ENCODE measurements around the gene SMU1. TPM values are rescaled to one million over a fixed set of nuclear protein-coding genes. Genes with fewer than 3 reads are reported as not detected.

SMU1 gene
- total RNA-seq, 4 donors from 2014 or later, result 9.3 to 17.3 (median 10.9) TPM

- Histone ChIP-seq H3K9me3 (no peaks in the 10 kb centered on the region), H3K36me3 (peaks cover 0 to 27% (median 0%) of the 10 kb centered on the region in 3 donors), H3K27me3 (no peaks in the 10 kb centered on the region), H3K27ac (no peak overlapping the region), H3K4me1 (no peaks in the 10 kb centered on the region), H3K4me3 (no peak overlapping the region)
- TF ChIP-seq POLR2A (IDR thresholded peaks at IDR 0.05), result no peak
- no peak for TF ChIP-seq CTCF (IDR thresholded peaks at IDR 0.05)
- no peak for DNase-seq
These were observed 32.6 kb upstream of the SMU1 start for GRCh38 chr9:33109097-33109496.

GRCh38 chr9:33108472-33108871, 32.0 kb upstream of the SMU1 start:
- TF ChIP-seq CTCF (IDR thresholded peaks at IDR 0.05) (no peak), POLR2A (IDR thresholded peaks at IDR 0.05) (no peak)
- no peak for DNase-seq
- H3K27ac ChIP-seq, result no peak overlapping the region
- H3K4me3 ChIP-seq, result no peak overlapping the region
- H3K27me3 ChIP-seq, result no peaks in the 10 kb centered on the region
- H3K4me1 ChIP-seq, result no peaks in the 10 kb centered on the region
- no peaks in the 10 kb centered on the region for H3K9me3 ChIP-seq
- H3K36me3 ChIP-seq, result peaks cover 0 to 21% (median 0%) of the 10 kb centered on the region in 3 donors

- peak overlapping the region in 2 of 4 donors; percentile 27 to 29 for H3K27ac ChIP-seq
- TF ChIP-seq POLR2A (IDR thresholded peaks at IDR 0.05) (no peak), CTCF (IDR thresholded peaks at IDR 0.05) (no peak)
- H3K36me3 ChIP-seq, result peaks cover 0 to 14% (median 0%) of the 10 kb centered on the region in 3 donors
- no peaks in the 10 kb centered on the region for H3K27me3 ChIP-seq
- H3K4me3 ChIP-seq, result no peak overlapping the region
- DNase-seq, result no peak
- H3K4me1 ChIP-seq, result no peaks in the 10 kb centered on the region
- no peaks in the 10 kb centered on the region for H3K9me3 ChIP-seq
These were observed 31.3 kb upstream of the SMU1 start for GRCh38 chr9:33107762-33108161.

DNA sequence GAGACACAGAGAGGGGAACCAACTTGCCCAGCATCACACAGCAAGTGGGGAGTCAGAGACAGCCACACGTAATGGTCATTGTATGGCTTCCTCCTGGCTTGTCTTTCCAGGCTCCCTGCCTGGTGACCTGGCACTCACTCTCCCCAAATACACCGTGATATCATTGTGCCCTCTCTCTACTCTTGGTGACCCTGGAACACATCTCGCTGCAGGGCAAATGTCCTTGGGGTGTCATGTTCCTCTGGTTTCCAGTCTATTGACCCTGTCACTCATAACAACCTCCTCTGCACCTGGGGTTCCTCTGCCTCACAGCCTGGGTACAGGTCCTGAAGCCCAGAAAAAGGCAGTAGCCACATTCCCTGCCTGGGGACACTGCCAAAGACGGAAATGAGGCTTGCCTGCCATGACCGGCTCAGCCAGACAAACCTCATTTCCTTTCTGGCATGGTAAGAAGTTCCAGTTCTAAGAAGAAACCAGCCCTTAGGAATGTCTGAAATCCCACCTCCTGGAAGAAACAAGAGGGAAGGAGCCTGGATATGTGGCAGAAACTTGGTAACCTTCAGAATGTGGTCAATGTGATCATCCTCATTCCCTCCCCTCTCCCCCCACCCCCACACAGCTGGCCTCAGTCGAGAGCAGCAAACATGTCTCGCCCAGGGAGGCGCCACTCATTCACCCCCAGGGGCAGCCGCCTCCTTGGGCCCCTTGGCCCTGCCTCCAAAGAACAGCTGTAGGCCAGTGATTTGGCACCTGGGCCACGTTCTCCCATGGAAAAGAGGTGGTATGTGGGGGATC, 30.6 kb upstream of the SMU1 start:
- H3K4me1 ChIP-seq, result no peaks in the 10 kb centered on the region
- H3K27me3 ChIP-seq, result no peaks in the 10 kb centered on the region
- no peaks in the 10 kb centered on the region for H3K9me3 ChIP-seq
- peak overlapping the region in 2 of 4 donors; percentile 27 to 29 for H3K27ac ChIP-seq
- TF ChIP-seq POLR2A (IDR thresholded peaks at IDR 0.05), result no peak
- no peak for TF ChIP-seq CTCF (IDR thresholded peaks at IDR 0.05)
- H3K36me3 ChIP-seq, result peaks cover 0 to 7% (median 0%) of the 10 kb centered on the region in 3 donors
- H3K4me3 ChIP-seq, result no peak overlapping the region
- DNase-seq, result no peak

DNA sequence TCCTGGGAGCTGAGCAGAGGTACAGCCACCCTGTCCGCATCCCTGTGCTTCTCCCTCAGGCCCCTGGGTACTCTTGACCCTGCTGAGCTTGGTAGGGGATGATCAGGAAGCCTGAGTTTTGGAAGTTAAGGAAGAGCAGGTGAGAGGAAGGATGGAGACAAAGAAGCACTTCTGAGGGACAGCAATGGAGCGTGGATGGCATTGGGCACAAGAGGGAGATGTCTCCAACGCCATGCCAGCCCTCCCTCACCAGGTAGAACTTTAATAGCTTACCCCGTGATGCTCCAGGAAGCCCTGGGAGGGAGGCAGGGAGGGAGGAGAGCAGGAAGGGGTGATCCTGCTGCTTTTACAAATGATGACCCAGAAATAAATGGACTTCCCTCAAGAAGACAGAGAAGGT, 29.9 kb upstream of the SMU1 start:
- TF ChIP-seq CTCF (IDR thresholded peaks at IDR 0.05), result no peak
- TF ChIP-seq POLR2A (IDR thresholded peaks at IDR 0.05), result no peak
- Histone ChIP-seq H3K27me3 (no peaks in the 10 kb centered on the region), H3K4me3 (no peak overlapping the region), H3K9me3 (no peaks in the 10 kb centered on the region), H3K27ac (peak overlapping the region in 1 of 4 donors; percentile 27), H3K36me3 (peaks cover 0 to under 1% (median 0%) of the 10 kb centered on the region in 3 donors), H3K4me1 (no peaks in the 10 kb centered on the region)
- no peak for DNase-seq

Measured in Peyer's patch (tissue), 4 donors.